ENCODE measurements around the gene CCIN. TPM values are rescaled to one million over a fixed set of nuclear protein-coding genes. Genes with fewer than 3 reads are reported as not detected.
"Not testable (repeated sequence)": the region's sequence is repeated elsewhere in the genome, so short reads cannot be mapped to it uniquely, and the experiment has no call there.

Gene CCIN
- total RNA-seq, 1 donor: 0.43 TPM

DNA sequence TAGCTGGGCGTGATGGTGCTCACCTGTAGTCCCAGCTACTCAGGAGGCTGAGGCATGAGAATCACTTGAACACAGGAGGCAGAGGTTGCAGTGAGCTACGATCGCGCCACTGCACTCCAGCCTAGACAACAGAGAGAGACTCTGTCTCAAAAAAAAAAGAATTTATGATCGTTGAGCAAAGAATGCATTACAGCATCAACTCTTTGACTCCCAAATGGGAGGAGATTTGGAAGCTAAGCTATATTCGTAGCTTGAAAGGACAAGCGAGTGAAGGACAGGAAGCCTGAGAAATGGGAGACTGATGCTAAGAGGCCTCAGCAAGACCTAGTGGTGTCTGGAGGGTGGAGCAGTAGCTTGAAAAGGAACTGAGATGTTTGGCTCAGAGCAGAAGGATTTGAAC, 10.3 kb upstream of the CCIN start:
- TF ChIP-seq, protein P1, sequence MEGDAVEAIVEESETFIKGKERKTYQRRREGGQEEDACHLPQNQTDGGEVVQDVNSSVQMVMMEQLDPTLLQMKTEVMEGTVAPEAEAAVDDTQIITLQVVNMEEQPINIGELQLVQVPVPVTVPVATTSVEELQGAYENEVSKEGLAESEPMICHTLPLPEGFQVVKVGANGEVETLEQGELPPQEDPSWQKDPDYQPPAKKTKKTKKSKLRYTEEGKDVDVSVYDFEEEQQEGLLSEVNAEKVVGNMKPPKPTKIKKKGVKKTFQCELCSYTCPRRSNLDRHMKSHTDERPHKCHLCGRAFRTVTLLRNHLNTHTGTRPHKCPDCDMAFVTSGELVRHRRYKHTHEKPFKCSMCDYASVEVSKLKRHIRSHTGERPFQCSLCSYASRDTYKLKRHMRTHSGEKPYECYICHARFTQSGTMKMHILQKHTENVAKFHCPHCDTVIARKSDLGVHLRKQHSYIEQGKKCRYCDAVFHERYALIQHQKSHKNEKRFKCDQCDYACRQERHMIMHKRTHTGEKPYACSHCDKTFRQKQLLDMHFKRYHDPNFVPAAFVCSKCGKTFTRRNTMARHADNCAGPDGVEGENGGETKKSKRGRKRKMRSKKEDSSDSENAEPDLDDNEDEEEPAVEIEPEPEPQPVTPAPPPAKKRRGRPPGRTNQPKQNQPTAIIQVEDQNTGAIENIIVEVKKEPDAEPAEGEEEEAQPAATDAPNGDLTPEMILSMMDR (IDR thresholded peaks at IDR 0.05; ENCODE audit: insufficient read depth, low read depth, low read length): no peak
- no peak overlapping the region for H3K4me3 ChIP-seq (ENCODE audit: low read depth, low read length)
- no peak for DNase-seq (ENCODE audit: low read depth)

DNA sequence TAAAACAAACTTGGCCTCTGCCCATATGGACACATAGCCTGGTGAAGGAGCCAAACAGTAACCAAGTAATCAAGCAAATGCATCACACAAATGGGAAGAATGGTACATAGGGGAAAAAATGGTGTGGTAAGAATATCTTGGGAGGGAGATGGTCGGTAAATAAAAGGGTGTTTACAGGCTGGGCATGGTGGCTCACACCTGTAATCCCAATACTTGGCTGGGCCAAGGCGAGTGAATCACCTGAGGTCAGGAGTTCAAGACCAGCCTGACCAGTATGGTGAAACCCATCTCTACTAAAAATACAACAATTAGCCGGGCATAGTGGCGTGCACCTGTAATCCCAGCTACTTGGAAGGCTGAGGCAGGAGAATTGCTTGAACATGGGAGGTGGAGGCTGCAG, 9.7 kb upstream of the CCIN start:
- H3K4me3 ChIP-seq (ENCODE audit: low read depth, low read length); DNase-seq (ENCODE audit: low read depth): not testable (repeated sequence)

DNA sequence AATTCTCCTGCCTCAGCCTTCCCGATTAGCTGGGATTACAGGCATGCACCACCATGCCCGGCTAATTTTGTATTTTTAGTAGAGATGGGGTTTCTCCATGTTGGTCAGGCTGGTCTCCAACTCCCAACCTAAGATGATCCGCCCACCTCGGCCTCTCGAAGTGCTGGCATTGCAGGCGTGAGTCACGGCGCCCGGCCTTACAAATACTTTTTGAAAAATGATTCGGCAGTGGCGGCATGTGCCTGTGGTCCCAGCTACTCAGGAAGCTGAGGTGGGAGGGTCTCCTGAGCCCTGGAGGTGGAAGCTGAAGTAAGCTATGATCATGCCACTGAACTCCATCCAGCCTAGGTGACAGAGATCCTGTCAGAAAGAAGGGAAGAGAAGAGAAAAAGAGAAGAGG, 9.1 kb upstream of the CCIN start:
- not testable (repeated sequence) for DNase-seq (ENCODE audit: low read depth); H3K4me3 ChIP-seq (ENCODE audit: low read depth, low read length)

DNA sequence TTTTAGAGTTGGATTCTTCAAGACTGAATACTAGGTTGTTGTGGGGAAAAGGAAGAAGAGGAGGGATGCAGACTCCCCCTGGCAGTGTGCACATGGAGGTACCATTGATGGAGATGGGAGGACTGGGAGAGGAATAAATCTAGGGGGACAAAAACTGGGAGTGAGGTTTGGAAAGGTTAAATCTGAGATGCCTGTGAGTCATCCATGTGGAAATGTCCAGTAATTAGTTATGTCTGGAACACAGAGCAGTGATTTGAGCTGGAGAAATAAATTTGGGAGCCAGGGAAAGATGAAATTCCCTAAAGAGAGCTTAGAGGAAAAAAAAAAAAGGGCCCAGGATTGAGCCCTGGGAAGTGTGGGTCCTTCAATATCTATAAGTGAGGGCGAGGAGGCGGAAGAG, 8.0 kb upstream of the CCIN start:
- DNase-seq (ENCODE audit: low read depth): peak; percentile 48
- H3K4me3 ChIP-seq (ENCODE audit: low read depth, low read length): no peak overlapping the region
- TF ChIP-seq, protein P1 (IDR thresholded peaks at IDR 0.05; ENCODE audit: insufficient read depth, low read depth, low read length): no peak

DNA sequence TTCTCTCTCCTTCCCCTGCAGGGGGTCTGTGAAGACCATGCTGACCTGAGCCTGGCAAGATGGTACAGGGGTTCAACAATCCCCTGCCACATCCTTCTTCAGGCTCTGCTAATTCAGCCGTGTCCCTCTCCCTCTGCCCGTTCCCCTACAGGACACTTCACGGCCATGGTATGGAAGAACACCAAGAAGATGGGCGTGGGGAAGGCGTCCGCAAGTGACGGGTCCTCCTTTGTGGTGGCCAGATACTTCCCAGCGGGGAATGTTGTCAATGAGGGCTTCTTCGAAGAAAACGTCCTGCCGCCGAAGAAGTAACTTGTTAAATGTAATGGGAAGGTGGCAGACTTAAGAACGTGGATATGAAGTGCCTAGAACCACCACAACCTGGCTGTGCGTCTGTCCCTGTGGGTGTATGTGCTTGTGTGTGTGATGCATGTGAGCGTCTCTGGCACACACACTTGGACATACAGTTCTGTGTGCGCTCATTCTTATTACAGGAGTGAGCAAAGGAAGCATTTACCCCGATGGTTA, 6.9 kb upstream of the CCIN start:
- no peak overlapping the region for H3K4me3 ChIP-seq (ENCODE audit: low read depth, low read length)
- TF ChIP-seq, protein P1 (IDR thresholded peaks at IDR 0.05; ENCODE audit: insufficient read depth, low read depth, low read length): no peak
- DNase-seq (ENCODE audit: low read depth): no peak

GRCh38 chr9:36163049-36163785, 6.0 kb upstream of the CCIN start:
- TF ChIP-seq, protein P1 (IDR thresholded peaks at IDR 0.05; ENCODE audit: insufficient read depth, low read depth, low read length): no peak
- DNase-seq (ENCODE audit: low read depth): peak; percentile 92
- H3K4me3 ChIP-seq (ENCODE audit: low read depth, low read length): no peak overlapping the region

DNA sequence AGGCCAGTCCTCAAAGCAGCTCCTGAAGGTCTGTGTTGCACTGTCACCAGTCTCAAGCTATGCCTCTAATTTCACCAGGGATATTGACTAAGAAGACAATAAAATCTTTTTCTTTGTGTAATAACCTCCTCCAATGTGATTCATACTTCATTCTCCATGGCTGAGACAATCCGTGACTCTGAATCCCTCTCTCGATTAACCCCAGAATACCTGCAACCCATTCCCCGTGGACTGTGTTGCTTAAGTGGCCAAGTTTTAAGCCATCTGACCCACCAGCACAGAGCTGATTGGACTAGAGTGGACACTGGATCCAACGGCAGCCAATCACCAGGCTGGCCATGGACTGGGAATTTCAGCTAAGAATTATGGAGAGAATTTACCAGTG, 5.4 kb upstream of the CCIN start:
- DNase-seq (ENCODE audit: low read depth): peak; percentile 29
- no peak overlapping the region for H3K4me3 ChIP-seq (ENCODE audit: low read depth, low read length)
- TF ChIP-seq, protein P1 (IDR thresholded peaks at IDR 0.05; ENCODE audit: insufficient read depth, low read depth, low read length): no peak

DNA sequence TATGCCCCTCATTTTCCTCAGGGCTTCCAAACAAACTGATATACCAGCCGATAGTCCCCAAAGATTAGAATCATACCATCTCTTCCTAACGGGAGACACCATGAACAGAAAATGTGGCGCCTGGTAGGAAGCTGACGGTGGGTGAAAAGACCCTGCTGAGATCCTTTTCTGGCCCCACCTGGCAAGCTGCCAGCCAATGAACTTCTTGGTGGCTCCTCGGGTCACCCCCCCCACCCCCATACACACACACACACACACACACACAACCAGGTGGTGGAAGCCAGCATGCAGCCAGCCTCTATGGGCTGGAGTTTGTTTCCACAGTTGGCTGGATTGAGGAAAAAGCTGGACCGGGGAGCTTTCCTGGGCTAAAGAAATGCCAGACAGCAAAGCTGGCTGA, 4.8 kb upstream of the CCIN start:
- TF ChIP-seq, protein P1 (IDR thresholded peaks at IDR 0.05; ENCODE audit: insufficient read depth, low read depth, low read length): no peak
- DNase-seq (ENCODE audit: low read depth): no peak
- no peak overlapping the region for H3K4me3 ChIP-seq (ENCODE audit: low read depth, low read length)

Measured in fibroblast of villous mesenchyme (primary cell).